HG02870 (cell line): ENCODE data around the gene MTSS2.

Source experiments
- ATAC-seq: cut with Tn5 transposase; IDR thresholded peaks from one replicate; pipeline ENCODE4 v1.9.1; 2021; ENCODE audit warnings: mild to moderate bottlenecking, moderate library complexity; ENCODE audit not compliant: unreplicated experiment

The MTSS2 gene

GRCh38 chr16:70701036-70701435, 15.2 kb upstream of the MTSS2 start:
- no peak for ATAC-seq

- no peak for ATAC-seq
These were observed 14.5 kb upstream of the MTSS2 start for GRCh38 chr16:70700101-70701020.

- ATAC-seq, result no peak
These were observed 13.8 kb upstream of the MTSS2 start for GRCh38 chr16:70699696-70700095.

GRCh38 chr16:70698901-70699300, 13.0 kb upstream of the MTSS2 start:
- no peak for ATAC-seq

GRCh38 chr16:70697594-70698170, 11.8 kb upstream of the MTSS2 start:
- ATAC-seq, result no peak

GRCh38 chr16:70696952-70697593, 11.2 kb upstream of the MTSS2 start:
- ATAC-seq, result no peak

- no peak for ATAC-seq
These were observed 10.5 kb upstream of the MTSS2 start for GRCh38 chr16:70696355-70696754.

- ATAC-seq, result no peak
These were observed 9.6 kb upstream of the MTSS2 start for GRCh38 chr16:70695331-70696070.

- no peak for ATAC-seq
These were observed 9.0 kb upstream of the MTSS2 start for GRCh38 chr16:70694868-70695218.

- ATAC-seq, result no peak
These were observed 8.4 kb upstream of the MTSS2 start for GRCh38 chr16:70694088-70694867.

GRCh38 chr16:70692873-70693671, 7.2 kb upstream of the MTSS2 start:
- no peak for ATAC-seq

GRCh38 chr16:70692130-70692872, 6.4 kb upstream of the MTSS2 start:
- ATAC-seq, result no peak

GRCh38 chr16:70691223-70692129, 5.6 kb upstream of the MTSS2 start:
- ATAC-seq, result no peak

- no peak for ATAC-seq
These were observed 4.4 kb upstream of the MTSS2 start for GRCh38 chr16:70689970-70690891.

- ATAC-seq, result no peak
These were observed 3.4 kb upstream of the MTSS2 start for GRCh38 chr16:70689035-70689969.

GRCh38 chr16:70688246-70688742, 2.4 kb upstream of the MTSS2 start:
- no peak for ATAC-seq
